ENCODE results near the gene SNORC.

GRCh38 chr2:232843834-232844233 lies 26.2 kb upstream of the SNORC start:
- TF ChIP-seq CTCF (IDR thresholded peaks at IDR 0.05), result no peak
- no peak for TF ChIP-seq POLR2A (IDR thresholded peaks at IDR 0.05)
